ENCODE measurements around the gene NLRC3.

DNA sequence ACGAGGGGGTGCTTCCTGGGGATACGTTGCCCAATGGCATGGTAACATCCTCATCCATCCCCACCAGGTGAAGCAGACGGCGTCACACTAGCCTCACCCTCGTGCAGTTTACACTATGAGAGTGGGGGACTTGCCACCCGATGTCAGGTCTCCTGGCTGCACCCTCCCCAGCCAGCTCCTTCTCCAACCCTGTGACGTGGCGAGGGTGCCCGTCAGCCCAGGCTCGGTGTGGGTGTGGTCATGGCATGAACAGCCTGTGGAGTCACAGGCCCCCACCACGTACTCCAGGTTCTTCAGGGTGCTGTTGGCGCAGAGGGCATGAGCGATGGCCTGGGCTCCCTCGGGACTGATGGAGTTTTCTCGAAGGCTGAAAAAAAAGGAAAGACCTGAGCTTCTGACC lies 28.3 kb downstream of the NLRC3 start:
- no peak for TF ChIP-seq POLR2A (IDR thresholded peaks at IDR 0.05)
- no peak for TF ChIP-seq CTCF (IDR thresholded peaks at IDR 0.05 in 8 of 11, conservative IDR thresholded peaks at IDR 0.05 in 3 of 11)
- TF ChIP-seq POLR2AphosphoS5 (IDR thresholded peaks at IDR 0.05) = no peak
